Kidney epithelial cell (primary cell): Measurements from ENCODE around the gene P4HA3. TPM values are rescaled to one million over a fixed set of nuclear protein-coding genes. Genes with fewer than 3 reads are reported as not detected.

Source experiments
- DNase-seq: peaks from one replicate; pipeline ENCODE4 v3.0.0-alpha.2; 2010; ENCODE audit warnings: low read depth
- H3K27me3 ChIP-seq: 2 replicates; pipeline ENCODE4 v1.6.0; 2011; ENCODE audit warnings: low read length; ENCODE audit not compliant: control insufficient read depth, insufficient read depth
- H3K36me3 ChIP-seq: 2 replicates; pipeline ENCODE4 v1.5.1; 2011; ENCODE audit warnings: low read length; ENCODE audit not compliant: control insufficient read depth, insufficient read depth
- H3K4me3 ChIP-seq: 2 replicates; pipeline ENCODE4 v1.5.1; 2011; ENCODE audit warnings: low read depth, mild to moderate bottlenecking, control low read depth, low read length
- total RNA-seq: library from RNA; depleted of rRNA; stranded (reverse); fragments of >200 nt; gene quantifications from 2 replicates; pipeline ENCODE4 v1.2.3, GENCODE V29; 2015
- TF ChIP-seq, protein P1 (sequence below): IDR thresholded peaks from 2 replicates; pipeline ENCODE4 v1.5.1; 2011; ENCODE audit warnings: mild to moderate bottlenecking, moderate library complexity, low read length, control low read depth, inconsistent platforms; ENCODE audit not compliant: insufficient read depth, poor library complexity, severe bottlenecking

P4HA3 gene
- 0.88 and 1.7 TPM in 2 replicates for total RNA-seq

DNA sequence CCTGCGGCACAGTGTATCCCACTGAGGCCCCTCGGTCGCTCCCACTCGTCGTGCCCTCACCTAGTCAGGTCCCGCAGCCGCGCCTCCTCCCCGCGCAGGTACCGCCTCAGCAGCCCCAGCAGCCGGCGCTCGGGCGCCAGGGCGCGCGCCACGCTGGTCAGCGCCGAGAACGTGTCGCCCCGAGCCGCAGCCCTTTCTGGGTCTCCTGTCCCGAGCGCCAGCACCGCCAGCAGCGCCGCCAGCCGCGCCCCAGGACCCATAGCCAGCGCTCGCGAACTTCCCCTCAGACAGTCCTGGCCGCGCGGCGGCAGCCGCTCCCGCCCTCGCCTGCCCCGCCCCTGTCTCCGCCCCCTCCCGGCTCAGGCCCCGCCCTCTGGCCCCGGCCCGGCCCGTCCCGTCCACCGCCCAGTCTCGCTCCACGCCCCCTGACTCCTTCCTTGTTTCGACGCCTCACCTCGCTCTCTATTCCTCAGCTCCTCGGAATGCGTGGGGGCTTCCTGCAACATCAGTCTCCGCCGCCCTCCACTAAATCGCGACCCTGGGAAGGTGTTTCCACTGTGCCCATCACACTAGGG is at the start of gene P4HA3:
TSS of gene P4HA3 (minus strand) at position 289 of the 575 bp plus-strand sequence. CDS start at position 260, 29 bp downstream.
- TF ChIP-seq, protein P1, sequence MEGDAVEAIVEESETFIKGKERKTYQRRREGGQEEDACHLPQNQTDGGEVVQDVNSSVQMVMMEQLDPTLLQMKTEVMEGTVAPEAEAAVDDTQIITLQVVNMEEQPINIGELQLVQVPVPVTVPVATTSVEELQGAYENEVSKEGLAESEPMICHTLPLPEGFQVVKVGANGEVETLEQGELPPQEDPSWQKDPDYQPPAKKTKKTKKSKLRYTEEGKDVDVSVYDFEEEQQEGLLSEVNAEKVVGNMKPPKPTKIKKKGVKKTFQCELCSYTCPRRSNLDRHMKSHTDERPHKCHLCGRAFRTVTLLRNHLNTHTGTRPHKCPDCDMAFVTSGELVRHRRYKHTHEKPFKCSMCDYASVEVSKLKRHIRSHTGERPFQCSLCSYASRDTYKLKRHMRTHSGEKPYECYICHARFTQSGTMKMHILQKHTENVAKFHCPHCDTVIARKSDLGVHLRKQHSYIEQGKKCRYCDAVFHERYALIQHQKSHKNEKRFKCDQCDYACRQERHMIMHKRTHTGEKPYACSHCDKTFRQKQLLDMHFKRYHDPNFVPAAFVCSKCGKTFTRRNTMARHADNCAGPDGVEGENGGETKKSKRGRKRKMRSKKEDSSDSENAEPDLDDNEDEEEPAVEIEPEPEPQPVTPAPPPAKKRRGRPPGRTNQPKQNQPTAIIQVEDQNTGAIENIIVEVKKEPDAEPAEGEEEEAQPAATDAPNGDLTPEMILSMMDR = no peak
- Histone ChIP-seq H3K27me3 (peaks cover 5% of the 10 kb centered on the region), H3K36me3 (no peaks in the 10 kb centered on the region), H3K4me3 (peak within 1 kb of the TSS; percentile 50)
- DNase-seq = no peak

DNA sequence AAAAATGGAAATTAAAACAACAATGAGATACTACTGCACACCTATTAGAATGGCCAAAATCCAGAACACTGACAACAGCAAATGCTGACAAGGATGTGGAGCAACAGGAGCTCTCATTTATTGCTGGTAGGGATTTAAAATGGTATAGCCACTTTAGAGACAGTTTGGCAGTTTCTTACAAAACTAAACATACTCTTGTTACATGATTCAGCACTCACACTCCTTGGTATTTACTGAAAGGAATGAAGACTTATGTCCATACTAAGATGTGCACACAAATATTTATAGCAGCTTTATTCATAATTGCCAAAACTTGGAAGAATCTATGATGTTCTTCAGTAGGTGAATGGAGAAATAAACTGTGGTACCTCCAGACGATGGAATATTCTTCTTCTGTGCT is 46.0 kb upstream of the P4HA3 start:
- no peak for DNase-seq
- TF ChIP-seq, protein P1 = no peak

DNA sequence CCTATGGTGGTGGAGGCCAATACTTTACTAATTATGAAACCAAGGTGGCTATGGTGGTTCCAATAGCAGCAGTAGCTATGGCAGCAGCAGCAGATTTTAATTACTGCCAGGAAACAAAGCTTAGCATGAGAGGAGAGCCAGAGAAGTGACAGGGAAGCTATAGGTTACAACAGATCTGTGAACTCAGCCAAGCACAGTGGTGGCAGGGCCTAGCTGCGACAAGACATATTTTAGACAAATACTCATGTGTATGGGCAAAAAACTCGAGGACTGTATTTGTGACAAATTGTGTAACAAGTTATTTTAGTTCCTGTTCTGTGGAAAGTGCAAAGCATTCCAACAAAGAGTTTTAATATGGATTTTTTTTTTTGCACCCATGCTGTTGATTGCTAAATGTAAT is 44.2 kb upstream of the P4HA3 start:
- Histone ChIP-seq H3K36me3 (peaks cover 2% of the 10 kb centered on the region), H3K4me3 (no peak overlapping the region), H3K27me3 (no peaks in the 10 kb centered on the region)
- no peak for DNase-seq
- TF ChIP-seq, protein P1 = no peak

More for the DNA sequence above, 46.0 kb upstream of the P4HA3 start:
- H3K4me3 ChIP-seq = no peak overlapping the region
- peaks cover 2% of the 10 kb centered on the region for H3K36me3 ChIP-seq
- H3K27me3 ChIP-seq = no peaks in the 10 kb centered on the region

DNA sequence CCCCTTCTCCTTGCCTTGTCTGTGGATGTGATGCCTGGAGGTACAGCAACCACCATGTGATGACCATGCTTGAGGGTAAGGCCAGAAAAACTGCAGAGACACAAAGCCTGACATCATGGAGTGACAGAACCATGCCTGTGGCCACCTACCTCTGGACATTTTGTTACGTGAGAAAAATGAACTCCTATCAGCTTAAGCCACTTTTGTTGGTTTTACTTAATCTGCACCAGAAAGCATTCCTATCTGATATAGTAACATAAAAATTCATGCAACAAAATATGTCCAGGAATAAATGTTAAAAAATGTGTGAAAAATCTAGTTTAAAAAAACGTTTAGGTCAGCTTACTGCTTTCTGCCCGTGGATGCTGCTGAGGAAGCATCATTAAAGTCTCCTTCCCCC is 42.6 kb upstream of the P4HA3 start:
- Histone ChIP-seq H3K4me3 (no peak overlapping the region), H3K27me3 (no peaks in the 10 kb centered on the region), H3K36me3 (no peaks in the 10 kb centered on the region)
- no peak for DNase-seq
- TF ChIP-seq, protein P1 = no peak

DNA sequence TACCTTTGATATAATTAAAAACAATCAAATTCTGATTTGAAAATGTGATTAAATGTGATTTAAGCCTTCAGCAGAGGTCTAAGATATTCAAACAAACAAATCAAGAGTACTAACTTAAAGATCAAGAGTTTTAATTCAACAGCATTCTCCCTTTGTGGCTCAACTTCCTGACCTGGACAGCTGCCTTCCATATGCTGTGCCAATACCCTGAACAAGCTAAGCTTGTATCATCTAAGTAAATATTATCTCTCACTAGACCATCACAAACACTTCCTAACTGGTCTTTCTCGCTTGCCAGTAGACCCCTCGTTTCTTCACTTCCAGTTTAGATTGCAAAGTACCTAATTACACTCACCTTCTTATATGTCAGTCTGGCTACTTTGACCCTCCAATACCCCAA is 35.9 kb upstream of the P4HA3 start:
- TF ChIP-seq, protein P1 = no peak
- no peak for DNase-seq
- Histone ChIP-seq H3K27me3 (no peaks in the 10 kb centered on the region), H3K36me3 (no peaks in the 10 kb centered on the region), H3K4me3 (no peak overlapping the region)

DNA sequence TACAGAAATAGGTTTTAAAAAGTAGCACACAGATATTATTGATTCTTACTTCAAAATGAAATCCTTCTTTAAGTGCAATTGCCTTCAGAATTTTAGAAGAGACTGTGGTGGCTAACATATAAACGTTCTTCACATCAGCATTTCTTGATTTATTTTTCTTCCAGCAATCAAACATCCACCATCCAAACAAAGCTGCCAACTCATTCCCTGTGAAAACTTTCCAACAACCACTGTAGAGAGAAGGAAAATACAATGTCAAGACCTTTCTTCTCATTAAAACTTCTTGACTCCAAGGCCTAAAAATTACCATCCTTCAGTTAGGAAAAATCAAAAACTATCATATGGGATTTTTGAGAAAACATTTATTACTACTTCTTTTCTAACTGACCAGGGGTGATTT is 34.0 kb upstream of the P4HA3 start:
- TF ChIP-seq, protein P1 = no peak
- Histone ChIP-seq H3K27me3 (no peaks in the 10 kb centered on the region), H3K36me3 (no peaks in the 10 kb centered on the region), H3K4me3 (no peak overlapping the region)
- no peak for DNase-seq
